ENCODE results near the gene HDAC7.

- no peak for TF ChIP-seq ZBTB7A (IDR thresholded peaks at IDR 0.05; ENCODE audit: low read depth)
- no peak for TF ChIP-seq CREB1 (IDR thresholded peaks at IDR 0.05; ENCODE audit: low read depth)
- TF ChIP-seq EP300 (IDR thresholded peaks at IDR 0.05; ENCODE audit: borderline replicate concordance), result no peak
- no peak for TF ChIP-seq REST (IDR thresholded peaks at IDR 0.05; ENCODE audit: low read depth)
Observed at GRCh38 chr12:47829584-47829983, 9.9 kb upstream of the HDAC7 start.
